DMS79 (cell line): ENCODE results near the gene SMAD7.
"Not testable (repeated sequence)": the region's sequence is repeated elsewhere in the genome, so short reads cannot be mapped to it uniquely, and the experiment has no call there.

ENCODE experiments used
- DNase-seq: peaks from one replicate; lab custom pipeline; 2025; lab: John Stamatoyannopoulos, UW

The SMAD7 gene

GRCh38 chr18:48876590-48876989, 74.2 kb downstream of the SMAD7 start:
- DNase-seq, result no peak

DNA sequence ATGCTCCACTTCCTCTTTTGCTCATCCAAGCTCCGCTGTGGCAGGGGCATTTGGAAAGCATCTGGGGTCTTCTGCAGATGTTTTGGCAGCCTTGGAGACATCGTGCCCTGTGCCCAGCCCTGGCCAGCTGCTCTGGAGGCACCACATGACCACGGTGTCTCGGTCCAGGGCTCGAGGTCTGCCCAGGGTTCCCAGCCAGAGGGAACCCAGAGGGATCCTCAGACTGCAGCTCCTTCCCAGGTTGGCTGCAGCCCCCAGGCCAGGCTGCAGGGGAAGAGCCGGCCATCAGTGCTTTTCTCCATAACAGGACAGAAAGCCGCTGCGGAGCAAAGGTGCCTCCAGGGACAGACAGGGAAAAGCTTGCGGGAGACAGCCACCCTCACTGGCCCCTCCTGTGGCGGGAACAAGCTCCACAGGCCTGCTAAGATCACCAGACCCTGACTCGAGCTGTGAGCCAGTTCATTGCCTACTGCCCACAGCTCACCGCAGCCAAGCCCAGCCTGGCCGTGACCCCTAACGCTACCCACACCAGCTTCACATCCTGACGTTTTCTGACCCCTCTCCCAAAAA, 74.7 kb downstream of the SMAD7 start:
- no peak for DNase-seq

- DNase-seq, result no peak
Observed at GRCh38 chr18:48875314-48875941, 75.3 kb downstream of the SMAD7 start.

DNA sequence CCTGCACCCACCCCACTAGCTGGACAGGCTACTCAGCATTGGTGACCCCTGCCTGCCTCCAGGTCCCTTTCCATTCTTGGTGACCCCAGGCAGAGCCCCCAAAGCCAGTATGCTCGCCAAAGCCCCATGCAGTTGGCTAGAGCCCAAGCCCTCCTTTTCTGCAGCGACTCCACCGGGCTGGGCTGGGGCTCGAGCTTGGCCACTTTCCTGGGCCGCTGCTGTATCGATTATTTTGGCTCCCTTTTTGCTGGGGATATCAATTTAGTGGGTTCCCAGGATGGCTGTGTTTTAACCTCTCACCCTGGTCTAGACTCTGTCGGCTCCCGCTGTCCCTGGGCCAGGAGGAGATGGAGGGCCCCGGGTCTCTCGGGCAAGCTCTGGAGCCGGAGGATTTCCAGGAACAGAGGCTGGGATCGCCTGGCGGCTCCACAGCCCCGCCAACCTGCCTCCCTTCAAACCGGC, 76.0 kb downstream of the SMAD7 start:
- no peak for DNase-seq

GRCh38 chr18:48874233-48874632, 76.5 kb downstream of the SMAD7 start:
- no peak for DNase-seq

DNA sequence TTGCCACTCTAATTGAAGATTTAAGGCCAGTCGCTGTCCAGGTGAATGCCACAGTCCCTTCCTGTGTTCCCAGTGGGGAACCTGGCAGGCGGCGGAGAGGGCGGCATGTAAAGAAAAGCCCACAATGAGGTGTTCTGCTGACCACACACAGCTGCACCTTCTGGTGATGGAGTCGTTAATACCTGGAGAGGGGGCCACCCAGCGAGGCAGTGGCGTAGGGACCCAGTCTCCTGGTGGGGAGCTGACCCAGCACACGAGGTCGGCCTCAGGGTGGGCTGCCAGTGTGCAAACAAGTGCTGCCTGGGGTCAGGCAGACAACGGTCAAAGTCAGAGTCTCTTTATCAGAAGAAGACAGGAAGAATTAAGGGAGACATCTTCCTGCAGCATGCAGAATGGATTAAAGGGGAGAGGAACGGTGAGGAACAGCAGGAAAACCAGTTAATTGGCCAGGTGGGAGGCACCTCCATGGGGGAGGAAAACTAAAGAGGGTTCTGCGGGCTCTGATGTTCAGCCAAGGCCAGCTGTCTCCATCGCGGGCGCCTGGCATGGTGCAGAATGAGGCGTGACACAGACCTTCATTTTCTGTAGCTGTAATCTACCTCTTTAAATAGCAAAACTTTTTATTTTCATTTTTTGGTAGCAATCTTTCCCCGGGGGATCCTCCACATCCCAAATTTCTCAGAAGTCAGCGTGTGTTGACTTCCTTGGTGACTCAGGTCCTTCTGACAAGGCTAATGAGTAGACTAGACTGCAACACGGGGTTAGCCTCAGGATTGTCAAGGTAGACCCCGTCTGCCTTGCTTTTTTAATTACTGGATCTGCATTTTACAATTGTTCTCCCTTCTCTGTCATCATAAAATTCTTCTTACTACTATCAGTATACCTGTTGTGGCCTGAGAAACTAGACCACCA, 78.3 kb downstream of the SMAD7 start:
- no peak for DNase-seq

GRCh38 chr18:48871391-48872166, 79.2 kb downstream of the SMAD7 start:
- DNase-seq, result no peak

- DNase-seq, result not testable (repeated sequence)
Observed at GRCh38 chr18:48870926-48871325, 79.8 kb downstream of the SMAD7 start.
